ENCODE results near the gene PRXL2A.
"Not testable (repeated sequence)": the region's sequence is repeated elsewhere in the genome, so short reads cannot be mapped to it uniquely, and the experiment has no call there.

The PRXL2A gene

DNA sequence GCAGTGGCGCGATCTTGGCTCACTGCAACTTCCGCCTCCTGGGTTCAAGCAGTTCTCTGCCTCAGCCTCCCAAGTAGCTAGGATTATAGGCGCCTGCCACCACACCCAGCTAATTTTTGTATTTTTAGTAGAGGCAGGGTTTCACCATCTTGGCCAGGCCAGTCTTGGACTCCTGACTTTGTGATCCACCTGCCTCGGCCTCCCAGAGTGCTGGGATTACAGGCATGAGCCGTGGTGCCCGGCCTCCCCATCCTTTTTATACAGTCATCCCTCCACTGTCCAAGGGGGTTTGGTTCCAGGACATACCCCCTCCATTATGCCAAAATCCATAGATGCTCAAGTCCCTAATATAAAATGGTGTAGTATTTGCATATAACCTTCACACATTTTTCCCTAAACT, 67.3 kb downstream of the PRXL2A start:
- not testable (repeated sequence) for DNase-seq (ENCODE audit: low spot score)

DNA sequence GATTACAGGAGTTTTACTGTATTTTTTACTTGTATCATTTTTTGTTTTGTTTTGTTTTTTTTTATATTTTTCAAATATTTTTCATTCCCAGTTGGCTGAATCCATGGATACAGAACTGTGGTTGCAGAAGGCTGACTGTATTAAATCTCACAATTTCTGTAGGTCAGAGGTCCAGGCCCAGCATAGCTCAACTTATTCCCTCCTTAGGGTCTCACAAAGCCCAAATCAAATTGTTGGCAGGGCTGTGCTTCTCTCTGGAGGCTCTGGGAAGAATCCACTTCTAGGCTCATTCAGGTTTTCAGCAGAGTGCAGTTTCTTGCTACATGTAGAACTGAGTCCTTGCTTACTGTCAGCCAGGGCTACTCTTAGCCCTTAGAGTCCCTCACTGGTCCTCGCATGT, 68.3 kb downstream of the PRXL2A start:
- no peak for DNase-seq (ENCODE audit: low spot score)

DNA sequence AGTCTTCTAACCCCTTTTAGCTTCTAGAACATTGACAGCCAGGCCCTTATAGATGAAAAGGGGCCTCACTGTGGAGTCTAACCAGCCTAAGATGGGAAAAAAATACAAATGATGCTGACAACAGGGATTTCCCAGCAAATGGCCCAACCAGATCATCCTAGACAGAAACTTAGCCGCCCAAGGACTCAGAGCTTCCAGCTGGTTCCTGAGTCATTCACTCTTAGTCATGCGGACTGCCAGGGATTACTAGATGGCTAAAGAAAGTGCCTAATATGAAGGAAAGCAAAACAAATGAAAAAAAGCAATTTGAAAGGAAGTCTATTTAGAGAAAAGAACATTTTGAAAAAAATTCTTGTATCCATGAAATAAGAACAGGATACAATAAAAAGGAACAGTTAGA, 69.5 kb downstream of the PRXL2A start:
- no peak for DNase-seq (ENCODE audit: low spot score)

DNA sequence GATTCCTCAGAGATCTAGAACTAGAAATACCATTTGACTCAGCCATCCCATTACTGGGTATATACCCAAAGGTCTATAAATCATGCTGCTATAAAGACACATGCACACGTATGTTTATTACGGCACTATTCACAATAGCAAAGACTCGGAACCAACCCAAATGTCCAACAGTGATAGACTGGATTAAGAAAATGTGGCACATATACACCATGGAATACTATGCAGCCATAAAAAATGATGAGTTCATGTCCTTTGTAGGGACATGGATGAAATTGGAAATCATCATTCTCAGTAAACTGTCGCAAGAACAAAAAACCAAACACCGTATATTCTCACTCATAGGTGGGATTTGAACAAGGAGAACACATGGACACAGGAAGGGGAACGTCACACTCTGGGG, 72.0 kb downstream of the PRXL2A start:
- DNase-seq (ENCODE audit: low spot score) = not testable (repeated sequence)

DNA sequence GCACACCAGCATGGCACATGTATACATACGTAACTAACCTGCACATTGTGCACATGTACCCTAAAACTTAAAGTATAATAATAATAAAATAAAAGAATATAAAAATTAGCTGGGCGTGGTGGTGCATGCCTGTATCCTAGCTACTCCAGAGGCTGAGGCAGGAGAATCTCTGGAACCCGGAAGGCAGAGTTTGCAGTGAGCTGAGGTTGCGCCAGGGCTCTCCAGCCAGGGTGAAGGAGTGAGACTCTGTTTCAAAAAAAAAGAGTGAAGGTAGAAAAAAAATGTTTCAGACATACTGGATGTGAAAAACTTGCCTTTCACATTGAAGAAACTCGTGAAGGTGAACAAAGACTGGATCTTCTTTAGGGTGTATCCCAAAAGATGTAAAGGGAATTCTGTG, 72.5 kb downstream of the PRXL2A start:
- DNase-seq (ENCODE audit: low spot score) = no peak

DNA sequence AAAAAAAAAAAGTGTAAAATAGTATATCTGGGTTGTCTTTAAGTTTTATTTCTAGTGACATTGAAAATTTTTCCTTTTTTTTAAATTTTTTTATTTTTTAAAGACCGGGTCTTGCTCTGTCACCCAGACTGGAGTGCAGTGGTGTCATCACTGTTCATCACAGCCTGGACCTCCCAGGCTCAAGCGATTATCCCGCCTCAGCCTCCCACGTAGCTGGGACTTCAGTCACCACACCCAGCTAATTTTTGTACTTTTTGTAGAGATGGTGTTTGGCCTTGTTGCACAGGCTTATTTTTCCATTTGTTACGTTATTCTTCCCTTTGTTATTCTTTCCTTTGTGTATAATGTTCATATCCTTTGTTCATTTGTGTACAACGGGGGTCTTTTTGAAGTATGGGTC, 75.9 kb downstream of the PRXL2A start:
- DNase-seq (ENCODE audit: low spot score) = no peak

DNA sequence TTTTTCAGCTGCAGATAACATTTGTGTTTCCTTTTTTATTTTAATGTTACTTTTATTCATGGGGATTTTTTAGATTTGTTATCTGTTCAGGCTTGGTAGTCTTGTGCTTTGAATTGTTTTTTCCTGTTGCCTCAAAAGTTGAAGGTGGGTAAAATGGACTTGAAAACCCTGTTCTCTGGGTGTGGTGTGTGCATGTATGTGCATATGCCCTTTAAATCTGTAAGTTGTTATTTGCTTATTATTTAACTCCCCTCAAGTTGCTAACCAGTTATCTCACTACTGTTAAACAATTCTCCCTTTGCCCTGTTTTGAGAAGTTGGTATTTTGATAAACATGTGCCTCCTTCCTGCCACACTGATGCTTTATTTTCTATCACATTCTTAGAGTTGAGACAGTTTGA, 76.3 kb downstream of the PRXL2A start:
- no peak for DNase-seq (ENCODE audit: low spot score)

DNA sequence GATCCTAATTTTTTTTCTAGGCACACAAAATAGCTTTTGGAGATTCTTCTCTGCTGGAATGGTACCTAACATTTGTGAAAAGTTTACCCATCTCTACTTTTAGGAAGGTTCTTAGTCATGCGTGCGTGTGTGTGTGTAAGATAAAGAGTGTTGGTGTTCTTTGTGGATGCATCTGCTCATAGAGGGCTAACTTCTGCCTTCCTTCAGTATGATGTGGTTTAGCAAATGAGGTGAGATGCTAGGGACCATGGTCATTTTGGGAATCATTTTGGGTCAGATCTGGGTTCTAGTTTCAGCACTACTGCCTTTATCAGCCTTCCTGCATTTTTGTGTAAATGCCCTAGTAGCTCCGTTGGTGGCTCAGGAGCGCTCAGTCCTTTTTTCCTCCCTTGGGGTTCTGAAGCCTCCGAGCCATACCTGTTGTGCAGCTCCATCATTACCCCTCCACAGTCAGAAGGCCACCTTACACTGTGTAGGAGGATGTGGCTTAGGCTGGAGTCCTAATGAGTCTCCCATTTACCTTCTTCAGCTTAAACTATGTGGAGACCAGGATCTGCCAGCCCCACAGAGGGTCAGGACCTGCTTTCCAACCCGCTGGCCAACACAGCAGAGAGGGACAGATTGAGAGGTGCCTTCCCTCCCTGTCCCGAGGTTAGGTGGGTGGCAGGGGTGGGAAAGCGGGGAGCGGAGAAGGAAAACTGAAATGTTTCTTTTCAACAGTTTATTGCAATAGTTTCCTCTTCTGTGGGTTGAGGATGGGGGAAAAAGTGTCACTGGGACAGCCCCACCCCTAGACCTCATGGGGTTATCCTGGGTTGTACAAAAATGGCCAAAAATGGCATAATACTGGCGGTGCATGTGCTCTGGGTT, 77.0 kb downstream of the PRXL2A start:
- DNase-seq (ENCODE audit: low spot score) = no peak

DNA sequence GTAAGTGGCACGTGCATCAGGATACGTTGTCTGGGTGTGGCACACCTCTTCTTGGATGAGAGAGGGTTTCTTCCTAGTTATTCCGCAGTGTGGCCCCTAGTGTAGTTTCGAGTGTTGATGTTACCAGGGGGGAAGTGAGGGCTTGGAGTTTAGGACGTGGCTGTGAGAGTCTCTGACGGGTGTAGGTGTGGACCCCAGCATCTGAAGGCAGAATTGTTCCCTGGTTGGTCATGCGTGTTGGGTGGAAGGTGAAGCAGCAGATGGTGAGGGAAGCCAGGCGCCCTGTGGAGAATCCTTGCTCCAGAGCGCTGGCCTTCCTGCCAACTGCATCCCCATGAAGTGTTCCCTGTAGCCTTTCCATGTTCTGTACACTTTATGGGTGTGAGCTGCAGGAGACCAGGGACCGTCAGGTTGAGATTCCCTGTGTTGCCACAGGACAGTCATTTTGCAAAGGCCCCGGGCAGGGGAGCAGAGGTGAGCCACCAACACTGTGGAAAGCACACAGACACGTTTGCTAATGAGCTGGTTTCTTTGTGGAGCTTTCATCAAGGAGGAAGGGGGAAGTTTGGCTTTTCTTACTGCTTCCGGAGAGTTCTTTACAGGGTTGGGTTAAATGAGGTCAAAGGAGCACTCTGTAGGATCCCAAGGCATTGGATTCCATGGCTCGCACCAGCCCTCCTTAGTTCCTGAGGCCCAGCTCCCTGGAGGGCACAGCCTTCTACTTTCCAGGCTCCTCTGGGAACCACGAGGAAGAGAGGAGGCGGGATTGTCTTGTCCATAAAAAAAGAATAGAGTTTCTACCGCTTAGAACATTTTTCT, 77.8 kb downstream of the PRXL2A start:
- DNase-seq (ENCODE audit: low spot score) = no peak
